ENCODE data around the gene MID1IP1.

The MID1IP1 gene

GRCh38 chrX:38847903-38848230 lies 46.6 kb downstream of the MID1IP1 start:
- Histone ChIP-seq H3K9ac (ENCODE audit: low read length) (no peak overlapping the region), H4K20me1 (ENCODE audit: low read depth, low read length) (no peaks in the 10 kb centered on the region), H3K9me3 (ENCODE audit: insufficient read depth, low read length) (no peaks in the 10 kb centered on the region), H3F3A (ENCODE audit: insufficient read depth) (no peaks in the 10 kb centered on the region), H3K4me2 (ENCODE audit: low read depth, low read length, poor library complexity, severe bottlenecking) (no peak overlapping the region), H3K27me3 (ENCODE audit: low read length) (no peaks in the 10 kb centered on the region), H3K27ac (ENCODE audit: low read depth, low read length) (no peak overlapping the region), H3K9me2 (replicated peaks; ENCODE audit: insufficient read depth, low read length) (no peaks in the 10 kb centered on the region), H2AFZ (ENCODE audit: low read depth, low read length, severe bottlenecking) (no peak overlapping the region), H3K36me3 (ENCODE audit: low read length) (no peaks in the 10 kb centered on the region), H3K4me3 (ENCODE audit: insufficient read depth, low read length, poor library complexity, severe bottlenecking) (no peak overlapping the region), H3K79me2 (ENCODE audit: insufficient read depth, low read length) (no peaks in the 10 kb centered on the region)
- TF ChIP-seq, protein P1, sequence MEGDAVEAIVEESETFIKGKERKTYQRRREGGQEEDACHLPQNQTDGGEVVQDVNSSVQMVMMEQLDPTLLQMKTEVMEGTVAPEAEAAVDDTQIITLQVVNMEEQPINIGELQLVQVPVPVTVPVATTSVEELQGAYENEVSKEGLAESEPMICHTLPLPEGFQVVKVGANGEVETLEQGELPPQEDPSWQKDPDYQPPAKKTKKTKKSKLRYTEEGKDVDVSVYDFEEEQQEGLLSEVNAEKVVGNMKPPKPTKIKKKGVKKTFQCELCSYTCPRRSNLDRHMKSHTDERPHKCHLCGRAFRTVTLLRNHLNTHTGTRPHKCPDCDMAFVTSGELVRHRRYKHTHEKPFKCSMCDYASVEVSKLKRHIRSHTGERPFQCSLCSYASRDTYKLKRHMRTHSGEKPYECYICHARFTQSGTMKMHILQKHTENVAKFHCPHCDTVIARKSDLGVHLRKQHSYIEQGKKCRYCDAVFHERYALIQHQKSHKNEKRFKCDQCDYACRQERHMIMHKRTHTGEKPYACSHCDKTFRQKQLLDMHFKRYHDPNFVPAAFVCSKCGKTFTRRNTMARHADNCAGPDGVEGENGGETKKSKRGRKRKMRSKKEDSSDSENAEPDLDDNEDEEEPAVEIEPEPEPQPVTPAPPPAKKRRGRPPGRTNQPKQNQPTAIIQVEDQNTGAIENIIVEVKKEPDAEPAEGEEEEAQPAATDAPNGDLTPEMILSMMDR (IDR thresholded peaks at IDR 0.05; ENCODE audit: insufficient read depth, low read length, poor library complexity, severe bottlenecking), result no peak
- no peak for TF ChIP-seq EZH2phosphoT487 (conservative IDR thresholded peaks at IDR 0.05; ENCODE audit: low read length)

DNA sequence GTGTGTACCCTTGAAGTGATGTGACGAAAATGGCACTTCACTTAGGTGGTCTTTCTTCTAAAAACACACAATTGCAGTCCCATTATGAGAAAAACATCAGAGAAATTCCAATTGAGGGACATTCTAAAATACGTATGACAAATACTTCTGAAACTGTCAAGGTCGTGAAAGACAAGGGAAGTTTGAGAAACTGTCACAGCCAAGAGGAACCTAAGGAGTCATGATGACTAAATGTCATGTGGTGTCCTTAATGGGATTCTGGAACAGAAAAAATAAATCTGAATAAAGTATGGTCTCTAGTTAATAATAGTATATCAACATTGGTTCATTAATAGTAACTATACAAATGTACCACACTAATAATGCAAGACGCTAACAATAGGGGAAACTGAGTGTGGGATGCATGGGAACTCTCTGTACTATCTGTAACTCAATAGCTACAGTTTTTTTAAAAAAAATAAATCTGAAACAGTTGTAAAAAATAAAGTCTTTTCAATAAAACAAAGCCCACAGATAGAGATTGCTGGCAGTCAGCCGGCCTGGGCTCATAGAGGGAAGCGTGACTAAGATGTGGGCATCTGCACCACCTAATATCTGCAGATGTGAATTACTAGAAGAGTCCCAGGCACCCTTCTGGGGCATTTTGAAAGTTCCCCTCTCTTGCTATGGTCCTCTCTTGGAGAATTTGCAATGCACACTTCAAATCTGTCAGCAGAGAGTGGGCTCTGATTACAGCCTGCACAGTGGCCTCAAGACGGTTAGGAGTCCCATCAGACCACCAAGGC lies 47.6 kb downstream of the MID1IP1 start:
- no peaks in the 10 kb centered on the region for H3K9me3 ChIP-seq (ENCODE audit: insufficient read depth, low read length)
- H3K27ac ChIP-seq (ENCODE audit: low read depth, low read length), result no peak overlapping the region
- no peak overlapping the region for H3K9ac ChIP-seq (ENCODE audit: low read length)
- H3K4me3 ChIP-seq (ENCODE audit: insufficient read depth, low read length, poor library complexity, severe bottlenecking), result no peak overlapping the region
- H2AFZ ChIP-seq (ENCODE audit: low read depth, low read length, severe bottlenecking), result no peak overlapping the region
- H3F3A ChIP-seq (ENCODE audit: insufficient read depth), result no peaks in the 10 kb centered on the region
- no peaks in the 10 kb centered on the region for H3K36me3 ChIP-seq (ENCODE audit: low read length)
- no peak for TF ChIP-seq EZH2phosphoT487 (conservative IDR thresholded peaks at IDR 0.05; ENCODE audit: low read length)
- TF ChIP-seq, protein P1 (IDR thresholded peaks at IDR 0.05; ENCODE audit: insufficient read depth, low read length, poor library complexity, severe bottlenecking), result no peak
- H3K9me2 ChIP-seq (replicated peaks; ENCODE audit: insufficient read depth, low read length), result no peaks in the 10 kb centered on the region
- H3K4me2 ChIP-seq (ENCODE audit: low read depth, low read length, poor library complexity, severe bottlenecking), result no peak overlapping the region
- H3K79me2 ChIP-seq (ENCODE audit: insufficient read depth, low read length), result no peaks in the 10 kb centered on the region
- H4K20me1 ChIP-seq (ENCODE audit: low read depth, low read length), result no peaks in the 10 kb centered on the region
- no peaks in the 10 kb centered on the region for H3K27me3 ChIP-seq (ENCODE audit: low read length)

DNA sequence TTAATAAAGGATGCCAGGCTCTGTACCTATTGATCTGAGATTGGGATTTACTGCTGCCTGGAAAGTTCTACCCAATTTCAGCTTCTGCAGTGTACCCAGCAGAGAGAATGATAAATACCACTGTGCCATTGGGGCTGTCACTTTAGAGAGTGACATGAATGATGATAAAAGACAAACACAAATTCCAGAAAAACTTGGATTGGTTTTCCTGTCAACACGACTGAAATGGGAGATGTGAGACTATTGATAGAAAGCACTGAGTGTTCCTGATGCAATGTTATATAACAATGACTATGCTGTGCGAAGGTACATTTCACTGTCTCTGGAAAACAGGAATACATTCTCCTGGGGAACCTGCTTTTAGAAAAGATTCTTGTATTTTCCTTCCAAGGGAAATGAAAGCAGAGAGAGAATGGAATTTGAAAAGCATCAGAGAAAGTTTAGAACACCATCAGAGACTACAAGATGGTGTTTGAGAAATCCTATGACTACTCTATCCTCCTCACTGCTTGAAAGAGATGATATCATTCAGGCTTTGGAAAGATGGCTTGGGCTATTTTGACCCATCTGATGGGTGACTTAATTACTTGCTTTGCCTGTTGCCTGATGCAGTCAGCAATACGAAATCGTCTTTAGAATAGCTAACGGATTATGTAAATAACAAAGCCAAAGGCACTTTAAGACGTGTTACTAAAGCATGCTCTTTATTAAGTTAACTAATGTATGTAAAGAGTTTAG lies 49.7 kb downstream of the MID1IP1 start:
- Histone ChIP-seq H3K36me3 (ENCODE audit: low read length) (no peaks in the 10 kb centered on the region), H2AFZ (ENCODE audit: low read depth, low read length, severe bottlenecking) (no peak overlapping the region), H3K4me2 (ENCODE audit: low read depth, low read length, poor library complexity, severe bottlenecking) (no peak overlapping the region), H3K9me3 (ENCODE audit: insufficient read depth, low read length) (no peaks in the 10 kb centered on the region), H3F3A (ENCODE audit: insufficient read depth) (no peaks in the 10 kb centered on the region), H3K9ac (ENCODE audit: low read length) (no peak overlapping the region), H3K27ac (ENCODE audit: low read depth, low read length) (no peak overlapping the region), H4K20me1 (ENCODE audit: low read depth, low read length) (no peaks in the 10 kb centered on the region), H3K27me3 (ENCODE audit: low read length) (no peaks in the 10 kb centered on the region), H3K9me2 (replicated peaks; ENCODE audit: insufficient read depth, low read length) (no peaks in the 10 kb centered on the region), H3K79me2 (ENCODE audit: insufficient read depth, low read length) (no peaks in the 10 kb centered on the region), H3K4me3 (ENCODE audit: insufficient read depth, low read length, poor library complexity, severe bottlenecking) (no peak overlapping the region)
- TF ChIP-seq, protein P1 (IDR thresholded peaks at IDR 0.05; ENCODE audit: insufficient read depth, low read length, poor library complexity, severe bottlenecking), result no peak
- TF ChIP-seq EZH2phosphoT487 (conservative IDR thresholded peaks at IDR 0.05; ENCODE audit: low read length), result no peak
